NCI-H2081 (cell line): ENCODE data around the gene PDCD7.
"Not testable (repeated sequence)": the region's sequence is repeated elsewhere in the genome, so short reads cannot be mapped to it uniquely, and the experiment has no call there.

Source experiments
- DNase-seq, 2 experiments: peaks; one replicate each; lab custom pipeline; 2025; lab: John Stamatoyannopoulos, UW

Gene PDCD7

GRCh38 chr15:65074946-65075345 lies 58.7 kb downstream of the PDCD7 start:
- not testable (repeated sequence) for DNase-seq

- DNase-seq = no peak
Measured at GRCh38 chr15:65072617-65073016, 61.0 kb downstream of the PDCD7 start.

GRCh38 chr15:65072027-65072426 lies 61.6 kb downstream of the PDCD7 start:
- no peak for DNase-seq

- no peak for DNase-seq
Measured at GRCh38 chr15:65071381-65071811, 62.2 kb downstream of the PDCD7 start.

- DNase-seq = no peak
Measured at GRCh38 chr15:65069779-65070546, 63.6 kb downstream of the PDCD7 start.

GRCh38 chr15:65069179-65069578 lies 64.4 kb downstream of the PDCD7 start:
- DNase-seq = no peak

- no peak for DNase-seq
Measured at GRCh38 chr15:65068403-65068788, 65.2 kb downstream of the PDCD7 start.

GRCh38 chr15:65067645-65068402 lies 65.8 kb downstream of the PDCD7 start, which contains the start of gene RASL12:
TSS of gene RASL12 (minus strand) at chr15:65067991. CDS start at chr15:65067835, 156 bp downstream.
- no peak for DNase-seq
